HG02852 (cell line): ENCODE data around the gene SPAG4.

Source experiments
- ATAC-seq: cut with Tn5 transposase; IDR thresholded peaks from one replicate; pipeline ENCODE4 v1.9.1; 2021; ENCODE audit warnings: mild to moderate bottlenecking, moderate library complexity; ENCODE audit not compliant: unreplicated experiment

SPAG4 gene

DNA sequence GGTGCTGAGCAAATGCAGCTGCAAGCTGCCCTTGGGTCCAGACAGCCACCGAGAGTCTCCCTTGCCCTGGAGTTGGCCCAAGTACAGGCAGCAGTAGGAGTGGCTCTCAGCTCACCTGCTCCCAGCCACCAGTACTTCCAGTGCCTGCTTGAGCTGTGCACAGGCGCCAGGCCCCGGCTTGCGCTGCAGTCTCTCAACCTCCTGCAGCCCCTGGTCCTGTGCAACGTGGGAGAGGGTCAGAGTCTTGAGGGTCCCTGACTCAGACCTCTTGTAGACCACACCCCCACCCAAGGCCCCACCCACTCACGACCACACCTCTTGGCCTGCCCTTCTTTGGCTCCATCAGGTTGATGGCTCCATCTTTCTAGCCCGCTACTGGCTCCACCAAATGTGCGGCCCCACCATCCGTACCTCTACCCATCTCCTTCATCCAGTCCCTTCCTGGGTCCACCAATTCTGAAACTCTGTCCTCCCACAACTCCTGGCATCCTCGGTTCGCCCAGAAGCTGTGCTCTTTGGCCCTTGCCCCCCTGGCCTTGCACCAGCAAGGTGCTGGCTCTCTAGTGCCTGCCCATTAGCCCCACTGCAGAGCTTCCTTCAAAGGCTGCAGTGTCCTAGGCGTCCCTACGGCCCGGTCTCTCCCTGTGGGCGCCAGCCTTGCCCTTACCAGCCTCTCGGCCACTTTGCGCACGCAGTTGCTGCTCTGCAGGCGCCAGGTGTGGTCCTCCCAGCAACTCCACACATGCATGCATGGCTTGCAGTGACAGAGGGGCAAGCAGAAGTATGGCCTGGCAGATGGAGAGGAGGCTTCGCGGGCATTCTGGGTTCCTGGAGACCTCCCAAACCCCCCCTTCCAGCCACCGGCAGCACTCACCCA, 16.5 kb upstream of the SPAG4 start:
- no peak for ATAC-seq

DNA sequence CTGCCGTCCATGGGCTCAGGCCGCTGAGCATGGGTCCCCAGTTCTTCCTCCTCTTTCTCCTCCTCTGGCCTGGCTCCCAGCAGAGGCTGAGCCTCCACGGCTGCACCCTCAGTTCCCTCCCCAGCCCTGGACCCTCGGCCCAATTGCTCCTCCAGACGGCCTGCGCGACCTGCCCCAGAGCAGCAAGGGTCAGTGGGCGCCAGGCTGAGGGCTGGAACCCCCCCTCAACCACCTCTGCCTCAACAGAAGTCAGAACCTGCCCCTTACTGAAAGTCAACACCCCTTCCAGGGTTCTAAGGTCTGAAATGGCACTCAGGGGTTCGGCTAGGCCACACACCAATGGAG, 15.9 kb upstream of the SPAG4 start:
- no peak for ATAC-seq

DNA sequence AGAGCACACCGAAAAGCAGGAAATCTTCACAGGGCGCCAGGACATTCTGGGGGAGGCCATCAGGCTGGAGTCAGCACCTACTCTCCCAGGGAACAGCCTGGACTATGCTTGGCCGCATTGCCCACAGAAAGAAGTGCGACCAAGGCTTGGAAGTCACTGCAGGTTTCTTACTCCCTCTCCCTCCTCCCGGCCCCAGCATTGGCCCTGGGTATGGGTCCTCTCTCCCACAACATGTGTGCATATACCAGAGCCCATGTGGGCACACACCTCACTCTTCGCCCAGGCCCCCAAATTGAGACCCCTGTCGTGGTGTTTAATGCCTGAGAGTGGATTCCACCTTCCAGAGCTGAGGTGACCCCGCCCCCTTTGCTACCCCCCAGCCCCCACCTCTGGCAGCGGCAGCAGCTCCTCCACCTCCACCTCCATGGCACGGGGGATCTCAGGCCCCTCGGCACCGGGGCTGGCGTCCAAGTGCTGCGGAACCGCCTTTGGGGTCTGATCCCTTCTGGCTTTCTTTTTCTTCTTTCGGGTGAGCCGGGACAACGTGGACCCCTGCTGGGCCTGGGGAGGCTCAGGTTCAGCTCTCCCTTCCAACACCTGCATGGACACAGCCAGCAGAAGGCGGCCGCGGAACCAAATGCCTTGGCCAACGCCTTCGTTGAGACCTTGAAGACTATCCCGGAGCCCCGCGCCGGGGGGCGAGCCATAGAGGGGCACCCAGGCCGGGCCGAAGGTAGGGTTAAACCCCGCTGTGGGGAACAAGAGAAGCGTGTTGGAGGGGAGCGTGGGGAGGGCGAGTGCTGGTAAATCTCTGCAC, 15.2 kb upstream of the SPAG4 start:
- no peak for ATAC-seq

DNA sequence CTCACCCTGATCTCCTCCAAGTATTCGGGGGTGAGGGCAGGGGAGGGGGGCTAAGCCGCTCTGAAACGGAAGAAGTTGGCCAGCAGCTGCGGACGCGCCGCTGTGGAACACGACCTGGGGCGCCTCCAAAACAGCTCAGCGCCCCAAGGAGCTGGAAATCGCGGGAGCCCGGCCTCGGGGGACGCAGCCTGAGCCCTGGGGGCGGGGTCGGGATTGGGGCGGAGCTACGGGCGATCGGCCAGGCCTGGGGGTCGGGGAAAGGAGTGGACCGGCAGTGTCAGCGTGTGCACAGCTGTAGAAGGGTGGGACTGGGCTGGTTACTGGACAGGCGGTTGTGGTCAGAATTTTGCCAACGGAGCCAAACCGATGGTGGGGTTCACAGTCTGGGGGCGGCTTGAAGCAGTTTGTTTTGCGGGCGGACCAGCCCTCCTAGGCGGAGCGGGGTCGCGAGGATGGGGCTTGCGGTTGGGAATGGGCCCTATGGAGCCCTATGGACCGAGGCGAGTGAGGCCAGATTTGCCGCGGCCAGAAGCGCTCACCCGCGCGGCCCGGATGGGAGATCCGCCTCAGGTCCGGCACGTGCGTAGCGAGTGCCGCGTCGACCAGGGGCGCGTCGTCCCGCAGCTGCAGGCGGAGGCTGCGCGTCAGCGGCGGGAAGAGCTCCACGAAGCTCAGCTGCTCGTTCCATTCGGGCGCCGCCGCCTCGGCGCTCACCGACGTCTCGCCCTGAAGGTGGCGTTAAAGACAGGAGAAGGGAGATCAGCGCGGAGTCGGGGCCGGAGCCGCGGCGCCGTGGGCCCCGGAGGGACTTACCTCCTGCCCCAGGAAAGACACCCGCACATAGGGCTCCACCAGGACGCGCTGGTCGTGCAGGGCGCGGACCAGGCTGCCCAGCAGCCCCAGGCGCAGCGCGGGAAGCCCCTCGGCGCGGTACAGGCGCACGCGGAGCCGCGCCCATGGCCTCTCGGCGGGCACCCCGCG, 14.3 kb upstream of the SPAG4 start:
- ATAC-seq: no peak

DNA sequence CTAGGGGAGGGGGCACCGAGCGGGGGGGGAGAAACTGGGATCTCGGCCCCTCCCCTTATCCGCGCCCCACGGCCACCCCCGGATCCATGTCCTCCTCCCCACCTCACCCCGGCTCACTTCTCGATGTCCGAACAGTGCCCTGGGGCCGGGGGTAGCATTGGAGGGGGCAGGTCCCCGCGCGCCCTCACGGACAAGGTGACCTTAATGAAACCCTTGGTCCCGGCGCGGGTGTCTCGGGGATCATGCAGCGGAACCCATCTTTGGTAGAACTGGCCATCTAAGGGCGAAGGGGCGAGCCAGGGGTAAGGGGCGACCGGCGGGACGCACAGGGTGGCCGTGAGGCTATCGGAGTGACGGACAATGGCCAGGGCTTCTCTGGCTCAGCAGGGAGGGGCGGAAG, 13.6 kb upstream of the SPAG4 start:
- ATAC-seq: no peak

DNA sequence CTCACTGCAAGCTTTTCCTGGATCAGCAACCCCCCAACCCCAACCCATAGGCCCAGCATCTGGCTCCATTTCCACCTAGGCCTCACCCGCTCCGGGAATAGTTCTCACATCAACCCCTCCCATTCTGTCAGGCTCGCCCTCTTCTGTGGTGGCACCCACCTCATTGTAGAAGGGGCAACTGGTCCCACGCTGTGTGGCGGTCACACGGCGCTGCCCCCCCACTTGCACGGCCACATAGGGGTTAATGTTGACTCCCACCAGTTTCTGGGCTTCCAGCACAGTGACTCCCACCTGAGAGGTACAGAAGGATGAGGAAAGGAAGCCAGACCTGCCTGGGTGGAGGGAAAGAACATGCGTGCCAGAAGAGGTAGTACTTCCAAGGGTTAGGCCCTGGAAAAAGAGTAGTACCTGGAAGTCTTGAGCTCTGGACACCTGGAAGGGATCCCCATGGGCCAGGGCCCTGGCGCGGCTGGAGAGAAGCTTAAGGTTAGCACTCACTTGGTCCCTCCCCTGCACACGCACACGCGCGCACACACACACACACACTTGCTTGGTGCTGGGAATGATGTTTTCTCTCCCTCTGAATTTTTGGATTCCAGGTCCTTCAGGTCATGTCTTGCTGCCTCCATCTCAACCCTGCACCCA, 12.7 kb upstream of the SPAG4 start:
- no peak for ATAC-seq

DNA sequence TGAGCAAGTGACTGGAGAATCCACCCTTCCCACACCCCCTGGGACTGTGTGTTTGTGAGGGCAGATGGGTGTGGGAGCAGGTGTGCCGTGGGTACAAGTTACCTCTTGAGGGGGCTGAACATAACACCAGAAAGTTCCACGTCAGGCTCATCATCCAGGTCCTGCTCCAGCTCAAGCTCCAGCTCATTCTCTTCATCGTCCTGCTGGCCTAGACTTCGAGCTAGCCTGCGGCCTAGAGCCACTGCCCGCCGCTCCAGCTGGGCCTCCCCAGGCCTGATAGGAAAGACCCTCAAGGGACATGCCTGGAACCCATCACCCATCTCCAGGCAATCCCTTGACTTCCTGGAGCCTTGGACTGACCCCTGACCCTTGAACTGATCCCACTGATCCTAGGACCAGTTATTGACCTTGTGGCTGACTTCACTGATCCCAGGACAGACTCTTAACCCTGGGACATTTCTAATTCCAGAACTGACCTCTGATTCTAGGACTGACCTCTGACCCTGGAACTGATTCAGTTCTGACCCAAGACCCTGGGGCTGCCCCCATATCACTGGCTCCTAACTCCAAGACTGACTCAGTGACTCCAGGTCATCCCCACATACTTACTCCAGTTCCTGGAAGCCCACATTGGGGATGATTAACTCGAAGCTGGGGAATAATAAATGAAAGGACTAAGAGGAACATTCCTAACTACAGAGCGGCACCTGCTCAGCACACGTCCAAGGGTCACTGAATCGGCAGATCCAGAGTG, 11.8 kb upstream of the SPAG4 start:
- ATAC-seq: no peak

DNA sequence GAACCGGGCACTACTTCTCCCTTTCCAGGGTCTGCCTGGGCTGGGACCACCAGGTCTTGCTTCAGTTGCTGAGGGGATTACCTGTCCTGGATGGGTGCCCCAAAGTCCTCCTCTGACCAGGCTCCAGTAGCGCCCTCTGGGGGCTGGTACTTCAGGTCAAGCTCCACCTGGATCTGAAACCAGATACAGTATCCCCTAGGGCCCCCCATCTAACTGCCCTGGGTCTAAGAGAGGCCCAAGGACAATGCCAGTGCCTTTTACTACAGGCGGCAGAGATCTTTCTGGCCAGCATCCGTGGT, 11.2 kb upstream of the SPAG4 start:
- ATAC-seq: no peak

DNA sequence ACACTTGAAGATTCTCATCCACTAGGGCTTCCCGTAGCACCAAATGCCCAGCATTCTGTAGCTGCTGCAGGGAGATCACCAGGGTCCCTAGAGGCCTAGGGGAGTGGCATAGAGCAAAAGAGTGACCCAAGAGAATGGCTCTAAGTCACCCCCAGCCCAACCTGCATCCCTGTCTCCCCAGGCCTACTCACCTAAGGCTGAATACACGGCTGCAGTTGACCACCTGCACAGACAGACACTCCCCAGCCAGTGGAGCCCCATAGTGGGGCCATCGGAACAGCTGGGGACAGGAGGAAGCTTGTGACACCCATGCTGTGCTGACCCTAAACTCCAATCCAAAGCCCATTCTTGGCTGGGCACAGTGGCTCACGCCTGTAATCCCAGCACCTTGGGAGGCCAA, 9.5 kb upstream of the SPAG4 start:
- ATAC-seq: no peak

DNA sequence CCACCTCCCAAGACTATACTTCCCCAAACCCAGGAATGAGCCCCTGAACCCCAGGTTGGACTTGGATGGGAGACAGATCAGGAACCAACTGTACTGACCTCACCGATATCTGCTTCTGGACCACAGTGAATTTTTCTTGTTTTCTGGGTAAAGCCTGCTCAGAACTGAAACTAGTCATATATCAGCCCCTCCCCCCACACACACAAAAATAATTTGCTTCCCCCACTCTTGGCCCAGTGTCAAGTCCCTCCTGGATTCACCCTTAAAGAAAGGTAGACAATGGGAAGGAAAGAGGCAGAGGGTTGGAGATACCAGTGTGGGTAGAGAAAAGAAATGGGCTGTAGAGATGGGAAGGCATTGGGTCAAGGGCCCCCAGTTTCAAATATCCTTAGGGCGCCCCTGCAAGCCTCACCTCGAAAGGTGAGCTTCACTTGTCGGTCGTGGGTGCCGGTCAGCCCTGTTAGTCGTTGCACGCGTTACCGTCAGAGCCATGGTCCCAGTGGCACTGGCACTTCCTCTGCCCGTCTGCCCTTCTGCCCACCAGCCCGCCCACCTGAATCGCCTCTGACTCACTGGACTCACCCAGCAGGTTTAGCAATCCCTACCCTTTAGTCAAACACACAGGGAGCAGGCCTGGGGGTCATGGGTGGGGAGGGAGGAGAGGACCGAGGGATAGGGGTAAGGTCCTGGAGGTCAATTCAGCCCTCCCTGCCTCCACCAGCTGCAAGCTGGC, 8.5 kb upstream of the SPAG4 start:
- no peak for ATAC-seq

DNA sequence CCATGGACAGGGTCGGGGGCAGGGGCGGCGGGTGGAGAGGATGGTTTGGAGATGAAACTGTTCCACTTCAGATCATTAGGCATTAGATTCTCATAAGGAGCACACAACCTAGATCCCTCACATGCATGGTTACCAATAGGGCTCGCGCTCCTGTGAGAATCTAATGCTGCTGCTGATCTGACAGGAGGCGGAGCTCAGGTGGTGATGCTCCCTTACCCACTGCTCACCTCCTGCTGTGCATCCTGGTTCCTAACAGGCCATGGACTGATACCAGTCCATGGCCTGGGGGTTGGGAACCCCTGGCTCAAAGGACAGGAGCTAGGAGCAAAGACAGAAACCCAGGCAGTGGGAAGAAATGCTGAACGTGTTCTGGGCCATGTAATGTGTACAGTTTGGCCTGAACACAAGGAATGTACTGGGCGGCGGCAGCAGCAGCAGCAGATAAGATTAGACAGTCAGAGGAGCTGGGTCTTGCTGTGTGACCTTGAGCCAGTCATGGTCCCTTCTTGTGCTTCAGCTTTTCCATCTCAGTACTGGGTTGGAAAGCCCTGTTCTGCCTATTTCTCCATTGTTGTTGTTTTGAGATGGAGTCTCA, 4.7 kb upstream of the SPAG4 start:
- ATAC-seq: no peak

DNA sequence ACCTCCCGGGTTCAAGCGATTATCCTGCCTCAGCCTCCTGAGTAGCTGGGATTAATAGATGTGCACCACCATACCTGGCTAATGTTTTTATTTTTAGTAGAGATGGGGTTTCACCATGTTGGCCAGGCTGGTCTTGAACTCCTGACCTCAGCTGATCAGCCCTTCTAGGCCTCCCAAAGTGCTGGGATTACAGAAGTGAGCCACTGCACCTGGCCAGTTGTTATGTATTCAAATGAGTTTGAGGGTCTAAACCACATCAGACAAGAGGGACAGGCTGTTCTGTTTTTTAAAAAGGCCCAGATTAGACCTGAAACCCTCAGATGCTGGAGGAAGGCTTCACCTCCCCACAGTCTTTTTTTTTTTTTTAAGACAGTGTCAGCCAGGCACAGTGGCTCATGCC, 4.1 kb upstream of the SPAG4 start:
- ATAC-seq: peak; percentile 36

DNA sequence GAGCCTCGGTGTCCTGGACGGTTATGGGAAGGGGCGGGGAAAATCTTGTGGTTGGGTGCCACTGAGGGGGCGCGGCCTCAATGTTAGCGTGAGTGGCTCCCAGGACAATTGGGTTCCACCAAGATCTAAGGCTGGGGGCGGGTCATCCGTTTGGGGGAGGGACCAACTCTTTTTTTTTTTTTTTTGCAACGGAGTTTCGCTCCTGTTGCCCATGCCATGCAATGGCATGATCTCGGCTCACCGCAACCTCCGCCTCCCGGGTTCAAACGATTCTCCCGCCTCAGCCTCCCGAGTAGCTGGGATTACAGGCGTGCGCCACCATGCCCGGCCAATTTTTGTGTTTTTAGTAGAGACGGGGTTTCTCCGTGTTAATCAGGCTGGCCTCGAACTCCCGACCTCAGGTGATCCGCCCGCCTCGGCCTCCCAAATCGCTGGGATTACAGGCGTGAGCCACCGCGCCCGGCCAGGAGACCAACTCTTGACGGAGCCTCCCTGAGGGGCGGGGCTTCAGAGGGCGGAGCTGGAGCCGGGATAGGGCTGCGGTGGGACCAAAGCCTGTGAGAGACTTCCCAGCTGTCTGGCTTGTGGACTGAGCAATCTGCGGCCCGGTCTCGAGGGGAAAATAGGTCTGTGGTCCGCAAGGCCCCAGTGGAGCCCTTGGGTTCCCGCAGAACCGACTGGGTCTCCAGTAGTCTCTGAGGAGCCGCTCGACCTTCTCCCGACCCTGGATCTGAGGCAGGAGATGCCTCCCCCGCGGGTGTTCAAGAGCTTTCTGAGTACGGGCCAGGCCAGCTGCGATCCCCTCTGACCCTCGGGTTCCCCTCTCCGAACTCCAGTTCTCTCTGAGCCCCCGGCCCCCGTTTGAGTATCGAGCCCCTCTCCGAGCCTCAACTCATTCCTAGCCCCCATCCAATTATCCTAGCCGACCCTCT, 1.1 kb downstream of the SPAG4 start:
- ATAC-seq: no peak

DNA sequence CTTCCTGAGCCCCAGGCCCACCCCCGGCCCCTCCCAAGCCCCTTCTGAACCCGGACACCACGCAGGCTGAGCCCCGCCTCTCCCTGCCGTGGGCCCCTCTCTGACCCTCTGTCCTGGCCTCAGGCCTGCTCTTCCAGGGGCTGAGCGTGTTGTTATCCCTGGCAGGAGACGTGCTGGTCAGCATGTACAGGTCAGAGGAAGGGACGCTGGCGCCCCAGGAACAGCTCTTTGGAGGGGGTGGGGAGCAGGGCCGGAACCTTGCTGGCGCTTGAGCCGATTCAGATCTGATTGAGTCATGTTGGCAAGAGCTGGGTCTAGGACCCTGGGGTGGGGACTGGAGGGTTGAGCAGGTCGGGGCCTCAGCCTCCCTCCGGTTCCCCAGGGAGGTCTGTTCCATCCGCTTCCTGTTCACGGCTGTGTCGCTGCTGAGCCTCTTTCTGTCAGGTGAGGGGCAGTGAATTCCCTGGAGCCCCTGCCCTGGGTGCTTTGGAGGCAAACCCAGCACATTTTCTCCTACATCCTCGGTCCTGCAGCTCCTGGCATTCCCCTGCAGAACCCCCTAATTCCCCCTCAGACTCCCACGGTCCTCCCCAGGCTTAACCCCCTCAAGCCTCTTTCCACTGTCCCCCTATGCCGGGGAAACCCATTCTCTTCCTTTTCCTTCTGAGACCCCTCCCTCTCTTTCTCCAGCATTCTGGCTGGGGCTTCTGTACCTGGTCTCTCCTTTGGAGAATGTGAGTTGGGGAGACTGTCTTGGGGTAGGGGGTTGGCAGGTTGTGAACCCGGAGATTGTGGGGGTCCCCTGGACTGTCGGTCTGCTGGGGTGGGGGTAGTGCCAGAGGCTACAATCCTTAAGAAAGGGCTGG, 2.0 kb downstream of the SPAG4 start:
- ATAC-seq: no peak

DNA sequence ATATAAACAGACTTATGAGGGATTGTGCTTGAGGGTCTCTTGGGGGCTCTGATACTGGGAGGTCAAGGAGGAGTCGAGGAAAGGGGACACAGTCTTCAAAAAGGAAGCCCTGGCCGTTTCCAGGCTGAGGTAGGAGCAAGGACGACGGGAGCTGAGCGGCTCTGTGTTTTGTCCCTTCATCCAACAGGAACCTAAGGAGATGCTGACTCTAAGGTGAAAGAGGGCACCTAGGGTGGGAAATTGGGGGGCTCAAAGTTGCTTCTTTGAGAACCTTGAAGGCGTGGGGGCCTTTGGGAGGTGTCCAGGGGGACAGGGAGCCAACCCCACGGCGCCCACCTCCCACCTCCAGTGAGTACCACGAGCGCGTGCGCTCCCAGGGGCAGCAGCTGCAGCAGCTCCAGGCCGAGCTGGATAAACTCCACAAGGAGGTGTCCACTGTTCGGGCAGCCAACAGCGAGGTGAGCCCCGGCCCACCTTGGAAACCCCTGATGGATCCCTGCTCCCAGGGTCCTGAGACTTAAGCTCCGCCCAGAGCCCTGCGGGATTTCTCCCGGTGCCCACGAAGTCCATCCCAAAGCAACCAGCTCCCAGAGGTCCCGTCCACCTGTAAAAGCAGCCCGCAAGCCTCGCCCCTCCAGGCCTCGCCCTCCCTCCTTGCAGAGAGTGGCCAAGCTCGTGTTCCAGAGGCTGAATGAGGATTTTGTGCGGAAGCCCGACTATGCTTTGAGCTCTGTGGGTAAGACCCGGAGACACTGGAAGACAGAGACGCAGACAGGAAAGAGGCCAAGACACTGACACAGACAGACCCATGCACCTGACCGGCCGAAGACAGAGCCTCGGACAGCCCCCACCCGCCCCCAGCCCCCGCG, 2.9 kb downstream of the SPAG4 start:
- no peak for ATAC-seq
